GM12892 (cell line): Measurements from ENCODE around the gene WDR19.

Experiments used
- POLR2A ChIP-seq: IDR thresholded peaks from 2 replicates; pipeline ENCODE4 v1.6.1; 2011; ENCODE audit warnings: low read depth, low read length, control low read depth
- POLR2AphosphoS5 ChIP-seq: IDR thresholded peaks from 2 replicates; pipeline ENCODE4 v1.6.1; 2011; ENCODE audit warnings: low read depth, low read length, control low read depth
- TAF1 ChIP-seq: IDR thresholded peaks from 2 replicates; pipeline ENCODE4 v1.6.1; 2011; ENCODE audit warnings: low read depth, mild to moderate bottlenecking, control low read depth, low read length, borderline replicate concordance

- TF ChIP-seq POLR2A (no peak), POLR2AphosphoS5 (no peak), TAF1 (no peak)
Measured at GRCh38 chr4:39302901-39303300, 120.6 kb downstream of the WDR19 start.
